ENCODE results near the gene POMP.

DNA sequence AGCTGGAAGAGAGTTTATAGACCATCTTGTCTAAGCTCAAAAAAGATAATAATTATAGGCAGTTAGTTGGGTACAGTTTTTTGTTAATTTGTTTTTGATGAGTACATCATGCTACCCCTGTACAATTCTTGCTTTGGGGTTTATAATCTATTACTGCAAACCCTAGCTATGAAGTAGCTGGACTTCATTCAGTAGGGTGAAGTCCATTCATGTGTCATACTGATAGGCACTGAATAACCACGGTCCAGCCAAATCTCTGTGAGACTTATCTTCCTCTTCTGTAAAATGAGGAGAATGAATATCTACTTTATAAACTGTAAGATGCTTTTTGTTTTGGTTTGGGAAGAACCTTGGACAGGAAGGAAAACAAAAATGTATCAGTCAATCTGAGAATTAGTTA, 40.3 kb downstream of the POMP start:
- TF ChIP-seq YY1 (IDR thresholded peaks at IDR 0.05; ENCODE audit: insufficient read depth, insufficient read length) (no peak), ZNF274 (IDR thresholded peaks at IDR 0.05; ENCODE audit: low read depth, low read length) (no peak), SUZ12 (IDR thresholded peaks at IDR 0.05; ENCODE audit: extremely low read depth, insufficient read depth, insufficient read length) (no peak)
